Neural crest cell (in vitro differentiated cells): ENCODE measurements around the gene THRB. TPM values are rescaled to one million over a fixed set of nuclear protein-coding genes. Genes with fewer than 3 reads are reported as not detected.

ENCODE experiments used
- DNase-seq: peaks from one replicate; pipeline ENCODE4 v3.0.0; 2021; ENCODE audit warnings: low read depth, mixed read lengths, low spot score
- H3K27ac Mint-ChIP-seq: one replicate; pipeline ENCODE4 v1.8.0; 2021; ENCODE audit warnings: mild to moderate bottlenecking, mixed read lengths; ENCODE audit not compliant: unreplicated experiment
- H3K27me3 Mint-ChIP-seq: 2 replicates; pipeline ENCODE4 v1.8.0; 2021; ENCODE audit warnings: low read depth, mild to moderate bottlenecking, mixed read lengths
- H3K36me3 Mint-ChIP-seq: 2 replicates; pipeline ENCODE4 v1.8.0; 2021; ENCODE audit warnings: low read depth, mild to moderate bottlenecking, mixed read lengths
- H3K4me1 Mint-ChIP-seq: 2 replicates; pipeline ENCODE4 v1.8.0; 2021; ENCODE audit warnings: mixed read lengths
- H3K4me3 Mint-ChIP-seq: one replicate; pipeline ENCODE4 v1.8.0; 2021; ENCODE audit warnings: mild to moderate bottlenecking, mixed read lengths
- H3K9me3 Mint-ChIP-seq: 2 replicates; pipeline ENCODE4 v1.8.0; 2021; ENCODE audit warnings: mixed read lengths
- total RNA-seq: library from RNA; stranded (reverse); gene quantifications from 2 replicates; pipeline ENCODE4 v1.2.1, GENCODE V29; 2021
- TF ChIP-seq, protein P1 (sequence below): fragments of 200-600 bp; sonication (generic); conservative IDR thresholded peaks from 2 replicates; pipeline ENCODE4 v1.5.0; 2021; ENCODE audit warnings: antibody characterized with exemption, mild to moderate bottlenecking

THRB gene
- total RNA-seq, 1 donor from 2014 or later: 0.65 TPM

DNA sequence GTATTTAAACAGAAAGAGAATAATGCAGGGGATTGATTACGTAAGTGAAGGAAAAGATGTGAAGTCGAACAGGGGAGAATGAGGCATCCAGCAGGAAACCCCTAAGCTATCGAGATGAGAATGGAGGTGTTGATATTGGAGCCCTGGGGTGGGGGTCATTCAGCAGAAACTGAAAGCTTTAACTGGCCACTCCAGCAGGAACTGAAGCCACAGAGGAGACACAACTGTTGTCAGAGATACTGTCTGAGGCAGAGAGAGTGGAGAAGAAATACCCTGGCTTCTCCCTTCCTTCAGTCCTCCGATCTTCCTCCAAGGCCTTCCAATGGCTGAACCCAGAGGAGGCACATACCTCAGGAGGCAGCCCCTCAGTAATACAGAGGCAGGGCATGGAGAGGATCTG, 152.4 kb downstream of the THRB start:
- no peaks in the 10 kb centered on the region for H3K27me3 Mint-ChIP-seq
- no peak overlapping the region for H3K4me3 Mint-ChIP-seq
- DNase-seq: no peak
- H3K4me1 Mint-ChIP-seq: peaks cover 5% of the 10 kb centered on the region
- H3K27ac Mint-ChIP-seq: no peak overlapping the region
- TF ChIP-seq, protein P1, sequence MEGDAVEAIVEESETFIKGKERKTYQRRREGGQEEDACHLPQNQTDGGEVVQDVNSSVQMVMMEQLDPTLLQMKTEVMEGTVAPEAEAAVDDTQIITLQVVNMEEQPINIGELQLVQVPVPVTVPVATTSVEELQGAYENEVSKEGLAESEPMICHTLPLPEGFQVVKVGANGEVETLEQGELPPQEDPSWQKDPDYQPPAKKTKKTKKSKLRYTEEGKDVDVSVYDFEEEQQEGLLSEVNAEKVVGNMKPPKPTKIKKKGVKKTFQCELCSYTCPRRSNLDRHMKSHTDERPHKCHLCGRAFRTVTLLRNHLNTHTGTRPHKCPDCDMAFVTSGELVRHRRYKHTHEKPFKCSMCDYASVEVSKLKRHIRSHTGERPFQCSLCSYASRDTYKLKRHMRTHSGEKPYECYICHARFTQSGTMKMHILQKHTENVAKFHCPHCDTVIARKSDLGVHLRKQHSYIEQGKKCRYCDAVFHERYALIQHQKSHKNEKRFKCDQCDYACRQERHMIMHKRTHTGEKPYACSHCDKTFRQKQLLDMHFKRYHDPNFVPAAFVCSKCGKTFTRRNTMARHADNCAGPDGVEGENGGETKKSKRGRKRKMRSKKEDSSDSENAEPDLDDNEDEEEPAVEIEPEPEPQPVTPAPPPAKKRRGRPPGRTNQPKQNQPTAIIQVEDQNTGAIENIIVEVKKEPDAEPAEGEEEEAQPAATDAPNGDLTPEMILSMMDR: no peak
- no peaks in the 10 kb centered on the region for H3K9me3 Mint-ChIP-seq
- no peaks in the 10 kb centered on the region for H3K36me3 Mint-ChIP-seq

DNA sequence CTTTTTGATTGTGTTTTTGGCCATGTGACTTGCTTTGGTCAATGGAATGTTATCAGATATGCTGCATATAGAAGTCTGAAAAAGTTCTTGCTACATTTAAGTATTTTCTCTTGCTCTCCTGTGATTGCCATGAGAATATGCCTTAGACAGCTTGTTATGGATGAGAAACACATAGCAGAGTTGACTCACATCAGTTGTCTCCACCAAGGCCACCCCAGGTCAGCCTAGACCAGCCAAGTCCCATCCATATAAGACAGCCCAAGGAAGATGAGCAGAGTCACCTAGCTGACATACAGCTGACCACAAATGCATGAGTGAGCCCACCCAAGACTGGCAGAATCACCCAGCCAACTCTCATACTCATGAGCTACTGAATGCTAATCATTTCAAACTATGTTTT, 153.0 kb downstream of the THRB start:
- Mint-ChIP-seq H3K4me1 (peaks cover 10% of the 10 kb centered on the region), H3K27ac (no peak overlapping the region), H3K9me3 (no peaks in the 10 kb centered on the region), H3K4me3 (no peak overlapping the region), H3K27me3 (no peaks in the 10 kb centered on the region), H3K36me3 (no peaks in the 10 kb centered on the region)
- no peak for DNase-seq
- TF ChIP-seq, protein P1: no peak

DNA sequence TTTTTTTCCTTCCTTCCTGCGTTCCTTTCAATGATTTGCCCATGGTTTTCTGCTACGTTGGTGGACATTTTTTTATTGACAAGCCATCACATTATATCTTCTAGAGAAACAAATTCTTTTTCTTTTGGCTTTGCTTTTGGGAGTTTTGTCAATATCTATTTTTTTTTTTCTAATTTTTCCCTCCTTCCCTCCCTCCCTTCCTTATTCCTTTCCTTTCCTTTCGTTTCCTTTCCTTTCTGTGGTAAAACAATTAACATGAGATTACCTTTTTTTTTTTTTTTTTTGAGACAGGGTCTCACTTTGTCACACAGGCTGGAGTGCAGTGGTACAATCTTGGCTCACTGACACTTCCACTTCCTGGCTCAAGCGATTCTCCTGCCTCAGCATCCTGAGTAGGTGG, 153.7 kb downstream of the THRB start:
- Mint-ChIP-seq H3K4me1 (peaks cover 15% of the 10 kb centered on the region), H3K27ac (no peak overlapping the region), H3K36me3 (no peaks in the 10 kb centered on the region)

DNA sequence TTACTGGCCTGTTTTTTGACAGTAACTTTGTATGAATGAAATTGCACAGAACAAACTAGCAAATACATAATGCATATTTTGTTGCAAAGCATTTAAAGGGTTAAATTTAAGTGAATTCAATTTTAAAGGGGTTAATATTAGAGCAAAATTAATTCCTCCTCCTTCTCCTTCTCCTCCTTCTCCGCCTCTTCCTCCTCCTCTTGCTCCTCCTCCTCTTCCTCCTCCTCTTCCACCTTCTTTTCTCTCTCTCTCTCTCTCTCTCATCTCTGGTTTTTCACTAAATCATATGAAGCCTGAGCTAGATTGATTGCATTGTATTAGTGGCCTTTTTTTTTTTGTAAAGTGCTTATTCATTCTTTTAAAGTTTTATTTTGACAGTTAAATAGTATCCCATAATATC, 154.5 kb downstream of the THRB start:
- no peak overlapping the region for H3K27ac Mint-ChIP-seq
- peaks cover 3% of the 10 kb centered on the region for H3K9me3 Mint-ChIP-seq
- TF ChIP-seq, protein P1: no peak

More for the DNA sequence above, 153.7 kb downstream of the THRB start:
- Mint-ChIP-seq H3K9me3 (no peaks in the 10 kb centered on the region), H3K4me3 (no peak overlapping the region), H3K27me3 (no peaks in the 10 kb centered on the region)
- TF ChIP-seq, protein P1: no peak
- no peak for DNase-seq

DNA sequence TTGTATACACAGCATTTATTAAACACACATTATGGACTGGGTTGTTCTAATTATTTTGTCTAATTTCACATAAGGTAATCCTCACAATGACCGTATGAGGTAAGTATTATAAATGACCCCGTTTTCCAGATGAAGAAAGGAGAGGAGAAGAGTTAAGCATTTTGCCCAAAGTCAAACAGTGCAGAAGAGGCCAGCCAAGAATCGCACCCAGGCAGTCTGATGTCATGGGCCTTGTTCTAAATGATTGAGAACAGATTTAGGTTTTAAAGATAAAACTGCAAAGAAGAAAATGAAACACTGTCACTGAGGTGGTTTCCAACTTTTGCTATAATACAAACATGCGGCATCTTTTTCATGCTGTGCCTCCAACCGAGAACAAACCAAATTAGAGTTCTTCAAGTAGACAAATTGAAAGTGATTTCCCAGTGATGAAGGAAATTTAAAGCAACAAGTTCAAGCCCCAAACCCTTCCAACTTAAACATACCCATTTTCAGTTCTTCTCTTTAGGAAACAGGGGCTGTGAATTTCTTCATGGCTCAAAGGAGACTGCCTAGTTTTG, 155.3 kb downstream of the THRB start:
- Mint-ChIP-seq H3K27me3 (no peaks in the 10 kb centered on the region), H3K36me3 (no peaks in the 10 kb centered on the region), H3K27ac (no peak overlapping the region), H3K4me1 (peaks cover 15% of the 10 kb centered on the region), H3K9me3 (peaks cover 3% of the 10 kb centered on the region), H3K4me3 (no peak overlapping the region)
- no peak for DNase-seq
- TF ChIP-seq, protein P1: no peak

More for the DNA sequence above, 154.5 kb downstream of the THRB start:
- Mint-ChIP-seq H3K27me3 (no peaks in the 10 kb centered on the region), H3K4me1 (peaks cover 19% of the 10 kb centered on the region), H3K4me3 (no peak overlapping the region), H3K36me3 (no peaks in the 10 kb centered on the region)
- DNase-seq: no peak
